HUES6 (cell line): Measurements from ENCODE around the gene NLRC5.
"Not testable (repeated sequence)": the region's sequence is repeated elsewhere in the genome, so short reads cannot be mapped to it uniquely, and the experiment has no call there.

Experiments used
- H3K27ac ChIP-seq: 2 replicates; pipeline ENCODE4 v1.7.0; 2013; ENCODE audit warnings: low read depth, mild to moderate bottlenecking, low read length, inconsistent platforms
- H3K27me3 ChIP-seq: 2 replicates; pipeline ENCODE4 v1.6.1; 2013; ENCODE audit warnings: low read length; ENCODE audit not compliant: control insufficient read depth, insufficient read depth
- H3K36me3 ChIP-seq: 2 replicates; pipeline ENCODE4 v1.6.1; 2013; ENCODE audit warnings: low read length; ENCODE audit not compliant: control insufficient read depth, insufficient read depth
- H3K4me1 ChIP-seq: 2 replicates; pipeline ENCODE4 v1.6.1; 2013; ENCODE audit warnings: low read length; ENCODE audit not compliant: control insufficient read depth, insufficient read depth
- H3K4me3 ChIP-seq: 2 replicates; pipeline ENCODE4 v1.5.1; 2013; ENCODE audit warnings: low read depth, low read length
- H3K9ac ChIP-seq: one replicate; pipeline ENCODE4 v1.6.1; 2013; ENCODE audit warnings: mild to moderate bottlenecking, low read length
- H3K9me3 ChIP-seq: 2 replicates; pipeline ENCODE4 v1.6.1; 2013; ENCODE audit warnings: low read depth, low read length; ENCODE audit not compliant: control insufficient read depth, insufficient read depth

The NLRC5 gene

GRCh38 chr16:56964243-56965148, 24.9 kb upstream of the NLRC5 start:
- Histone ChIP-seq H3K9ac (no peak overlapping the region), H3K9me3 (no peaks in the 10 kb centered on the region), H3K27me3 (no peaks in the 10 kb centered on the region), H3K27ac (no peak overlapping the region), H3K4me1 (no peaks in the 10 kb centered on the region), H3K36me3 (no peaks in the 10 kb centered on the region), H3K4me3 (no peak overlapping the region)

GRCh38 chr16:56965149-56966092, 23.9 kb upstream of the NLRC5 start:
- H3K36me3 ChIP-seq: no peaks in the 10 kb centered on the region
- H3K9ac ChIP-seq: no peak overlapping the region
- H3K27ac ChIP-seq: no peak overlapping the region
- H3K4me1 ChIP-seq: no peaks in the 10 kb centered on the region
- no peaks in the 10 kb centered on the region for H3K27me3 ChIP-seq
- no peaks in the 10 kb centered on the region for H3K9me3 ChIP-seq
- no peak overlapping the region for H3K4me3 ChIP-seq

- H3K27ac ChIP-seq: no peak overlapping the region
- H3K4me1 ChIP-seq: no peaks in the 10 kb centered on the region
- no peak overlapping the region for H3K9ac ChIP-seq
- no peak overlapping the region for H3K4me3 ChIP-seq
- no peaks in the 10 kb centered on the region for H3K36me3 ChIP-seq
- H3K9me3 ChIP-seq: no peaks in the 10 kb centered on the region
- no peaks in the 10 kb centered on the region for H3K27me3 ChIP-seq
Observed at GRCh38 chr16:56966093-56966475, 23.3 kb upstream of the NLRC5 start.

- Histone ChIP-seq H3K36me3 (no peaks in the 10 kb centered on the region), H3K27ac (no peak overlapping the region), H3K4me3 (no peak overlapping the region), H3K27me3 (no peaks in the 10 kb centered on the region), H3K4me1 (no peaks in the 10 kb centered on the region), H3K9ac (no peak overlapping the region), H3K9me3 (no peaks in the 10 kb centered on the region)
Observed at GRCh38 chr16:56967733-56968132, 21.6 kb upstream of the NLRC5 start.

- no peaks in the 10 kb centered on the region for H3K27me3 ChIP-seq
- H3K9ac ChIP-seq: no peak overlapping the region
- no peaks in the 10 kb centered on the region for H3K4me1 ChIP-seq
Observed at GRCh38 chr16:56969769-56970168, 19.6 kb upstream of the NLRC5 start.

GRCh38 chr16:56970934-56971767, 18.2 kb upstream of the NLRC5 start:
- no peak overlapping the region for H3K4me3 ChIP-seq
- H3K27me3 ChIP-seq: no peaks in the 10 kb centered on the region
- no peak overlapping the region for H3K27ac ChIP-seq
- H3K4me1 ChIP-seq: no peaks in the 10 kb centered on the region
- H3K9me3 ChIP-seq: no peaks in the 10 kb centered on the region
- no peak overlapping the region for H3K9ac ChIP-seq
- no peaks in the 10 kb centered on the region for H3K36me3 ChIP-seq

More at GRCh38 chr16:56969769-56970168, 19.6 kb upstream of the NLRC5 start:
- Histone ChIP-seq H3K27ac (no peak overlapping the region), H3K4me3 (no peak overlapping the region), H3K9me3 (no peaks in the 10 kb centered on the region), H3K36me3 (no peaks in the 10 kb centered on the region)

GRCh38 chr16:56971768-56972043, 17.7 kb upstream of the NLRC5 start:
- Histone ChIP-seq H3K27me3 (no peaks in the 10 kb centered on the region), H3K4me1 (no peaks in the 10 kb centered on the region), H3K27ac (no peak overlapping the region), H3K9ac (no peak overlapping the region), H3K9me3 (no peaks in the 10 kb centered on the region), H3K36me3 (no peaks in the 10 kb centered on the region), H3K4me3 (no peak overlapping the region)

- Histone ChIP-seq H3K27ac (no peak overlapping the region), H3K36me3 (no peaks in the 10 kb centered on the region), H3K4me1 (no peaks in the 10 kb centered on the region), H3K9ac (no peak overlapping the region), H3K9me3 (no peaks in the 10 kb centered on the region), H3K27me3 (no peaks in the 10 kb centered on the region), H3K4me3 (no peak overlapping the region)
Observed at GRCh38 chr16:56972403-56973293, 16.7 kb upstream of the NLRC5 start.

- Histone ChIP-seq H3K9me3 (no peaks in the 10 kb centered on the region), H3K27me3 (no peaks in the 10 kb centered on the region), H3K4me1 (no peaks in the 10 kb centered on the region), H3K4me3 (no peak overlapping the region), H3K36me3 (no peaks in the 10 kb centered on the region), H3K27ac (no peak overlapping the region), H3K9ac (no peak overlapping the region)
Observed at GRCh38 chr16:56973294-56973689, 16.1 kb upstream of the NLRC5 start.

- not testable (repeated sequence) for H3K27me3 ChIP-seq, H3K4me3 ChIP-seq, H3K27ac ChIP-seq, H3K9me3 ChIP-seq, H3K9ac ChIP-seq, H3K4me1 ChIP-seq, H3K36me3 ChIP-seq
Observed at GRCh38 chr16:56973899-56974298, 15.5 kb upstream of the NLRC5 start.
